Trophoblast cell (in vitro differentiated cells and primary cell): ENCODE data around the gene SSR2.

Experiments used
- DNase-seq, 2 donors: peaks; one replicate each; pipeline ENCODE4 v3.0.0-alpha.2; 2016
- H2AFZ ChIP-seq: 2 replicates; pipeline ENCODE4 v1.6.1; 2013; ENCODE audit warnings: low read length, moderate library complexity, mild to moderate bottlenecking; ENCODE audit not compliant: insufficient read depth, poor library complexity
- H2AK5ac ChIP-seq: 2 replicates; pipeline ENCODE4 v1.6.1; 2013; ENCODE audit warnings: mild to moderate bottlenecking, low read length
- H2BK120ac ChIP-seq: 2 replicates; pipeline ENCODE4 v1.6.1; 2013; ENCODE audit warnings: low read length, mild to moderate bottlenecking, moderate library complexity; ENCODE audit not compliant: insufficient read depth, poor library complexity
- H2BK12ac ChIP-seq: 2 replicates; pipeline ENCODE4 v1.6.1; 2013; ENCODE audit warnings: mild to moderate bottlenecking, low read length, moderate library complexity
- H2BK5ac ChIP-seq: 2 replicates; pipeline ENCODE4 v1.6.1; 2013; ENCODE audit warnings: low read length, low read depth, moderate library complexity, mild to moderate bottlenecking; ENCODE audit not compliant: poor library complexity
- H3K14ac ChIP-seq: 2 replicates; pipeline ENCODE4 v1.6.1; 2013; ENCODE audit warnings: mild to moderate bottlenecking, low read length
- H3K18ac ChIP-seq: 2 replicates; pipeline ENCODE4 v1.6.1; 2013; ENCODE audit warnings: mild to moderate bottlenecking, low read length
- H3K23ac ChIP-seq: 2 replicates; pipeline ENCODE4 v1.6.1; 2013; ENCODE audit warnings: low read length
- H3K27ac ChIP-seq: 2 replicates; pipeline ENCODE4 v1.5.1; 2013; ENCODE audit warnings: low read depth, mild to moderate bottlenecking, inconsistent platforms, low read length, moderate library complexity
- H3K27me3 ChIP-seq: 2 replicates; pipeline ENCODE4 v1.6.1; 2013; ENCODE audit warnings: inconsistent platforms, mild to moderate bottlenecking, low read length, moderate library complexity; ENCODE audit not compliant: insufficient read depth
- H3K36me3 ChIP-seq, 2 experiments: 1 replicate in 1 of 2; 2 replicates in 1 of 2; pipeline ENCODE4 v1.6.1; 2013; ENCODE audit warnings: low read length in 2 of 2, mild to moderate bottlenecking in 2 of 2, moderate library complexity in 1 of 2; ENCODE audit not compliant: insufficient read depth in 2 of 2, control insufficient read depth in 1 of 2
- H3K4ac ChIP-seq: 2 replicates; pipeline ENCODE4 v1.6.1; 2013; ENCODE audit warnings: low read depth, mild to moderate bottlenecking, low read length, moderate library complexity
- H3K4me1 ChIP-seq, 2 experiments: 1 replicate in 1 of 2; 2 replicates in 1 of 2; pipeline ENCODE4 v1.6.1; 2013; ENCODE audit warnings: low read length in 2 of 2, mild to moderate bottlenecking in 2 of 2, moderate library complexity in 1 of 2; ENCODE audit not compliant: insufficient read depth in 2 of 2, control insufficient read depth in 1 of 2
- H3K4me2 ChIP-seq: 2 replicates; pipeline ENCODE4 v1.6.1; 2013; ENCODE audit warnings: inconsistent platforms, mild to moderate bottlenecking, low read length, moderate library complexity
- H3K4me3 ChIP-seq: 2 replicates; pipeline ENCODE4 v1.5.1; 2013; ENCODE audit warnings: mild to moderate bottlenecking, low read depth, low read length, inconsistent platforms
- H3K79me1 ChIP-seq: one replicate; pipeline ENCODE4 v1.6.1; 2013; ENCODE audit warnings: low read length
- H3K79me2 ChIP-seq: 2 replicates; pipeline ENCODE4 v1.6.1; 2013; ENCODE audit warnings: low read length, mild to moderate bottlenecking; ENCODE audit not compliant: control insufficient read depth, insufficient read depth, poor library complexity
- H3K9ac ChIP-seq: 2 replicates; pipeline ENCODE4 v1.6.1; 2013; ENCODE audit warnings: mild to moderate bottlenecking, low read length
- H3K9me3 ChIP-seq: 2 replicates; pipeline ENCODE4 v1.6.1; 2013; ENCODE audit warnings: low read depth, mild to moderate bottlenecking, control low read depth, inconsistent platforms, low read length; ENCODE audit not compliant: insufficient read depth
- H4K12ac ChIP-seq: 2 replicates; pipeline ENCODE4 v1.6.1; 2013; ENCODE audit warnings: low read depth, mild to moderate bottlenecking, low read length, moderate library complexity
- H4K8ac ChIP-seq: 2 replicates; pipeline ENCODE4 v1.6.1; 2013; ENCODE audit warnings: low read depth, mild to moderate bottlenecking, low read length, moderate library complexity
- H4K91ac ChIP-seq: one replicate; pipeline ENCODE4 v1.6.1; 2013; ENCODE audit warnings: low read depth, mild to moderate bottlenecking, low read length, moderate library complexity
- WGBS: extraction: QIAGEN DNeasy Blood & Tissue Kit; methylation state at CpG from one replicate; pipeline ENCODE4 v1.1.7; 2013; ENCODE audit warnings: missing lambda C conversion rate; ENCODE audit not compliant: insufficient read length, insufficient coverage; ENCODE audit errors: extremely low coverage; 5-methylcytosine and 5-hydroxymethylcytosine counted together

Gene SSR2

GRCh38 chr1:156054500-156055280, 33.9 kb upstream of the SSR2 start, which contains the start of gene LAMTOR2:
TSS of gene LAMTOR2 (plus strand) at chr1:156054782. CDS start at chr1:156054890, 108 bp downstream.
- H3K18ac ChIP-seq = peak within 1 kb of the TSS; percentile 90
- peak within 1 kb of the TSS; percentile 81 for H3K4ac ChIP-seq
- peaks cover 13% of the 10 kb centered on the region for H3K79me2 ChIP-seq
- peaks cover 4 to 5% of the 10 kb centered on the region in 2 experiments for H3K4me1 ChIP-seq
- H3K27me3 ChIP-seq = no peaks in the 10 kb centered on the region
- peak within 1 kb of the TSS; percentile 98 for H3K27ac ChIP-seq
- H3K9ac ChIP-seq = peak within 1 kb of the TSS; percentile 95
- H2AK5ac ChIP-seq = peak within 1 kb of the TSS; percentile 83
- WGBS = no CpG with 5 or more reads among the region's 53 CpGs
- H4K12ac ChIP-seq = peak within 1 kb of the TSS; percentile 88
- peaks cover 13 to 15% of the 10 kb centered on the region in 2 experiments for H3K36me3 ChIP-seq
- H3K79me1 ChIP-seq = peaks cover 18% of the 10 kb centered on the region
- H2BK5ac ChIP-seq = peak within 1 kb of the TSS; percentile 89
- H2AFZ ChIP-seq = peak within 1 kb of the TSS; percentile 92
- H3K9me3 ChIP-seq = no peaks in the 10 kb centered on the region
- H2BK12ac ChIP-seq = peak within 1 kb of the TSS; percentile 45
- peak within 1 kb of the TSS; percentile 94 for H4K91ac ChIP-seq
- H3K23ac ChIP-seq = no peak within 1 kb of the TSS
- peak within 1 kb of the TSS; percentile 96 for H4K8ac ChIP-seq
- DNase-seq = peak; percentile 94 to 98
- H3K4me3 ChIP-seq = peak within 1 kb of the TSS; percentile 94
- H2BK120ac ChIP-seq = peak within 1 kb of the TSS; percentile 78
- peak within 1 kb of the TSS; percentile 98 for H3K4me2 ChIP-seq
- peak within 1 kb of the TSS; percentile 92 for H3K14ac ChIP-seq

GRCh38 chr1:156053768-156054499, 33.2 kb upstream of the SSR2 start, which contains the start of gene UBQLN4:
TSS of gene UBQLN4 (minus strand) at chr1:156053798. CDS start at chr1:156053701, 97 bp downstream.
- peak within 1 kb of the TSS; percentile 95 for H3K9ac ChIP-seq

DNA sequence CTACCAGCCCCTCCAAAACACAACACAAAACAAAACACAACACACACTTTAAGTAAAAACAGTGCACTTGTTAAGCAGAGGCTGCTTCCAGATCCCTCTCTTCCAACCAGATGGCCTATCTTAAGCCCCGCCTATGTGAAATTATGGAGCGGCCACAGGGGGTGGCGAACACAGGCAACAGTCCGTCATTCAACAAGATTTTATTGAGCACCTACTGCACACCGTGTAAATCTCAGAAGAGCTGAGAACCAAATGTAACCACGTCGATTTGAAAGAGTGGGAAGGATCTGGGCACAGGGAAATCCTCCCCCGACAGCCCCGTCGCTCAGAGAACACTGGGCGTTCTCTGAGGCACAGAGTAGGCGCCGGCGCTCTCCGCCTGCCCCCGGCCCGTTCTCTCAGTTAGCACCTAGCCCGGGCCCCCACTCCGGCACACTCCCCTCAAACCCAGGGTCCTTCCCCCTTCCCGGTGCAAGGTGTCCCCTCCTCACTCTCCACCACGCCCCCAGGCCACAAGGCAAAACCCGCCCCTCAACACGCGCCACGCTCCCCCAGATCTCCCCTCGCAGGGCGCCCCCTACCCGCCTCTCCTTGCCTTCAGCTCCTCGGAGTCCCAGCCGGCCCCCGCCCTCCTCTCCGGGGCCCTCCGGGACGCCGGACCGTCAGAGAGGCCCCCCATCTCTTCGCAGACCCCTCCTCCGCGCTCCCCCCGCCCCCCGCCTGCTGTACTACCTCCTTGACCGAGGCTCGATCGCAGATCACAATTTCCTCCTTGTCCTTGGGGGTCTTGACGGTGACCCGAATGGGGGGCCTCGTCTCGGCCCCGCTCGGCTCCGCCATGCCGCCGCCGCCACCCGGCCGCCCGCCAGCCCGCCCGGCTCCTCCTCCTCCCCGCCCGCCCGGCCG, 32.4 kb upstream of the SSR2 start:
- H3K4me1 ChIP-seq = peaks cover 4 to 5% of the 10 kb centered on the region in 2 experiments
- peak overlapping the region; percentile 63 for H3K27ac ChIP-seq
- no peak overlapping the region for H3K23ac ChIP-seq
- H3K4me3 ChIP-seq = peak overlapping the region; percentile 83
- no CpG with 5 or more reads among the region's 63 CpGs for WGBS
- no peaks in the 10 kb centered on the region for H3K9me3 ChIP-seq
- H3K14ac ChIP-seq = peak overlapping the region; percentile 65
- peaks cover 13% of the 10 kb centered on the region for H3K79me2 ChIP-seq
- peaks cover 18% of the 10 kb centered on the region for H3K79me1 ChIP-seq
- peak overlapping the region; percentile 58 for H2AFZ ChIP-seq
- H3K27me3 ChIP-seq = no peaks in the 10 kb centered on the region
- H4K91ac ChIP-seq = peak overlapping the region; percentile 89
- H3K4ac ChIP-seq = peak overlapping the region; percentile 35
- H3K36me3 ChIP-seq = peaks cover 20 to 25% of the 10 kb centered on the region in 2 experiments
- H2BK5ac ChIP-seq = peak overlapping the region; percentile 28
- no peak overlapping the region for H2BK120ac ChIP-seq
- H4K8ac ChIP-seq = peak overlapping the region; percentile 1
- no peak overlapping the region for H2BK12ac ChIP-seq
- H3K18ac ChIP-seq = peak overlapping the region; percentile 10
- H2AK5ac ChIP-seq = no peak overlapping the region
- peak overlapping the region; percentile 75 for H3K9ac ChIP-seq
- no peak overlapping the region for H4K12ac ChIP-seq
- H3K4me2 ChIP-seq = peak overlapping the region; percentile 85
- DNase-seq = peak; percentile 46 to 77

More at GRCh38 chr1:156053768-156054499, 33.2 kb upstream of the SSR2 start, which contains the start of gene UBQLN4:
- Histone ChIP-seq H3K14ac (peak within 1 kb of the TSS; percentile 92), H2BK12ac (peak within 1 kb of the TSS; percentile 45), H3K18ac (peak within 1 kb of the TSS; percentile 90), H3K4me2 (peak within 1 kb of the TSS; percentile 98), H3K79me1 (peaks cover 18% of the 10 kb centered on the region), H4K91ac (peak within 1 kb of the TSS; percentile 94), H3K4me1 (peaks cover 4 to 5% of the 10 kb centered on the region in 2 experiments), H3K27ac (peak within 1 kb of the TSS; percentile 98), H2BK5ac (peak within 1 kb of the TSS; percentile 89), H3K36me3 (peaks cover 14 to 22% of the 10 kb centered on the region in 2 experiments), H2AFZ (peak within 1 kb of the TSS; percentile 86), H2AK5ac (peak within 1 kb of the TSS; percentile 83), H4K12ac (peak within 1 kb of the TSS; percentile 88), H3K27me3 (no peaks in the 10 kb centered on the region), H3K4ac (peak within 1 kb of the TSS; percentile 81), H3K23ac (no peak within 1 kb of the TSS), H3K9me3 (no peaks in the 10 kb centered on the region), H3K79me2 (peaks cover 13% of the 10 kb centered on the region), H2BK120ac (peak within 1 kb of the TSS; percentile 78), H3K4me3 (peak within 1 kb of the TSS; percentile 94), H4K8ac (peak within 1 kb of the TSS; percentile 96)
- DNase-seq = peak; percentile 63 to 82
- WGBS = no CpG with 5 or more reads among the region's 49 CpGs
